ENCODE results near the gene RPS19. TPM values are rescaled to one million over a fixed set of nuclear protein-coding genes. Genes with fewer than 3 reads are reported as not detected.

RPS19 gene
- total RNA-seq, 1 donor from 2014 or later: 2,943 TPM

- intact Hi-C loops (cut with micrococcal nuclease): no loop called here
- DNase-seq (ENCODE audit: low spot score): no peak
- peaks cover 3% of the 10 kb centered on the region for H3K27me3 Mint-ChIP-seq (ENCODE audit: low read depth)
- H3K36me3 Mint-ChIP-seq (ENCODE audit: low read depth): no peaks in the 10 kb centered on the region
- no peaks in the 10 kb centered on the region for H3K9me3 Mint-ChIP-seq
- H3K4me1 Mint-ChIP-seq (ENCODE audit: low read depth): no peaks in the 10 kb centered on the region
- no peak overlapping the region for H3K27ac Mint-ChIP-seq
- no peak overlapping the region for H3K4me3 Mint-ChIP-seq (ENCODE audit: low read depth)
Measured at GRCh38 chr19:41845051-41845590, 14.9 kb upstream of the RPS19 start.

GRCh38 chr19:41847351-41848105 lies 12.5 kb upstream of the RPS19 start:
- Mint-ChIP-seq H3K36me3 (ENCODE audit: low read depth) (no peaks in the 10 kb centered on the region), H3K27ac (no peak overlapping the region), H3K9me3 (no peaks in the 10 kb centered on the region), H3K27me3 (ENCODE audit: low read depth) (peaks cover 13% of the 10 kb centered on the region), H3K4me1 (ENCODE audit: low read depth) (no peaks in the 10 kb centered on the region), H3K4me3 (ENCODE audit: low read depth) (no peak overlapping the region)
- intact Hi-C loops (cut with micrococcal nuclease): no loop called here
- no peak for DNase-seq (ENCODE audit: low spot score)

GRCh38 chr19:41848666-41849065 lies 11.4 kb upstream of the RPS19 start:
- DNase-seq (ENCODE audit: low spot score): no peak
- no peaks in the 10 kb centered on the region for H3K9me3 Mint-ChIP-seq
- no peak overlapping the region for H3K4me3 Mint-ChIP-seq (ENCODE audit: low read depth)
- intact Hi-C loops (cut with micrococcal nuclease): no loop called here
- H3K27me3 Mint-ChIP-seq (ENCODE audit: low read depth): peaks cover 18% of the 10 kb centered on the region
- H3K36me3 Mint-ChIP-seq (ENCODE audit: low read depth): no peaks in the 10 kb centered on the region
- no peaks in the 10 kb centered on the region for H3K4me1 Mint-ChIP-seq (ENCODE audit: low read depth)
- H3K27ac Mint-ChIP-seq: no peak overlapping the region

- Mint-ChIP-seq H3K27me3 (ENCODE audit: low read depth) (peaks cover 19% of the 10 kb centered on the region), H3K4me1 (ENCODE audit: low read depth) (no peaks in the 10 kb centered on the region), H3K27ac (no peak overlapping the region), H3K9me3 (no peaks in the 10 kb centered on the region), H3K4me3 (ENCODE audit: low read depth) (no peak overlapping the region), H3K36me3 (ENCODE audit: low read depth) (no peaks in the 10 kb centered on the region)
- intact Hi-C loops (cut with micrococcal nuclease): no loop called here
- DNase-seq (ENCODE audit: low spot score): no peak
Measured at GRCh38 chr19:41849067-41849466, 11.0 kb upstream of the RPS19 start.

- Mint-ChIP-seq H3K27me3 (ENCODE audit: low read depth) (peaks cover 29% of the 10 kb centered on the region), H3K4me1 (ENCODE audit: low read depth) (no peaks in the 10 kb centered on the region), H3K4me3 (ENCODE audit: low read depth) (no peak overlapping the region), H3K9me3 (no peaks in the 10 kb centered on the region), H3K36me3 (ENCODE audit: low read depth) (no peaks in the 10 kb centered on the region), H3K27ac (no peak overlapping the region)
- intact Hi-C loops (cut with micrococcal nuclease): no loop called here
- DNase-seq (ENCODE audit: low spot score): no peak
Measured at GRCh38 chr19:41850381-41850780, 9.7 kb upstream of the RPS19 start.

- Mint-ChIP-seq H3K27ac (no peak overlapping the region), H3K4me1 (ENCODE audit: low read depth) (no peaks in the 10 kb centered on the region), H3K27me3 (ENCODE audit: low read depth) (peaks cover 29% of the 10 kb centered on the region), H3K4me3 (ENCODE audit: low read depth) (no peak overlapping the region), H3K36me3 (ENCODE audit: low read depth) (no peaks in the 10 kb centered on the region), H3K9me3 (no peaks in the 10 kb centered on the region)
- DNase-seq (ENCODE audit: low spot score): no peak
- intact Hi-C loops (cut with micrococcal nuclease): no loop called here
Measured at GRCh38 chr19:41851456-41851855, 8.6 kb upstream of the RPS19 start.

GRCh38 chr19:41853344-41853743 lies 6.7 kb upstream of the RPS19 start:
- no peak overlapping the region for H3K4me3 Mint-ChIP-seq (ENCODE audit: low read depth)

GRCh38 chr19:41853768-41854167 lies 6.3 kb upstream of the RPS19 start:
- Mint-ChIP-seq H3K27me3 (ENCODE audit: low read depth) (peaks cover 29% of the 10 kb centered on the region), H3K9me3 (no peaks in the 10 kb centered on the region), H3K4me1 (ENCODE audit: low read depth) (no peaks in the 10 kb centered on the region), H3K36me3 (ENCODE audit: low read depth) (no peaks in the 10 kb centered on the region), H3K4me3 (ENCODE audit: low read depth) (no peak overlapping the region), H3K27ac (no peak overlapping the region)
- intact Hi-C loops (cut with micrococcal nuclease): no loop called here
- no peak for DNase-seq (ENCODE audit: low spot score)

More at GRCh38 chr19:41853344-41853743, 6.7 kb upstream of the RPS19 start:
- Mint-ChIP-seq H3K36me3 (ENCODE audit: low read depth) (no peaks in the 10 kb centered on the region), H3K27ac (no peak overlapping the region), H3K4me1 (ENCODE audit: low read depth) (no peaks in the 10 kb centered on the region), H3K27me3 (ENCODE audit: low read depth) (peaks cover 29% of the 10 kb centered on the region), H3K9me3 (no peaks in the 10 kb centered on the region)
- no peak for DNase-seq (ENCODE audit: low spot score)
- intact Hi-C loops (cut with micrococcal nuclease): no loop called here

- H3K9me3 Mint-ChIP-seq: no peaks in the 10 kb centered on the region
- peak overlapping the region; percentile 94 for H3K4me3 Mint-ChIP-seq (ENCODE audit: low read depth)
- intact Hi-C loops (cut with micrococcal nuclease): loop anchor here (1.0 to 5.0 kb wide), 3 partner anchors 86 to 768 kb away; partner anchors contain the start of gene RABAC1
- H3K36me3 Mint-ChIP-seq (ENCODE audit: low read depth): peaks cover 38% of the 10 kb centered on the region
- H3K27ac Mint-ChIP-seq: no peak overlapping the region
- no peak for DNase-seq (ENCODE audit: low spot score)
- peaks cover 11% of the 10 kb centered on the region for H3K27me3 Mint-ChIP-seq (ENCODE audit: low read depth)
- peaks cover 29% of the 10 kb centered on the region for H3K4me1 Mint-ChIP-seq (ENCODE audit: low read depth)
Measured at GRCh38 chr19:41859213-41859617, 840 bp upstream of the RPS19 start.

- H3K4me3 Mint-ChIP-seq (ENCODE audit: low read depth): peak overlapping the region; percentile 94
- no peak for DNase-seq (ENCODE audit: low spot score)
- H3K36me3 Mint-ChIP-seq (ENCODE audit: low read depth): peaks cover 51% of the 10 kb centered on the region
- H3K4me1 Mint-ChIP-seq (ENCODE audit: low read depth): peaks cover 39% of the 10 kb centered on the region
- H3K27me3 Mint-ChIP-seq (ENCODE audit: low read depth): no peaks in the 10 kb centered on the region
- H3K27ac Mint-ChIP-seq: peak overlapping the region; percentile 86
- no peaks in the 10 kb centered on the region for H3K9me3 Mint-ChIP-seq
- intact Hi-C loops (cut with micrococcal nuclease): loop anchor here (1.0 to 5.0 kb wide), 3 partner anchors 11 to 537 kb away; no protein-coding TSS in a partner anchor
Measured at GRCh38 chr19:41860419-41861115, 512 bp downstream of the RPS19 start.

- Mint-ChIP-seq H3K9me3 (no peaks in the 10 kb centered on the region), H3K27ac (peak overlapping the region; percentile 86), H3K4me3 (ENCODE audit: low read depth) (peak overlapping the region; percentile 94), H3K27me3 (ENCODE audit: low read depth) (no peaks in the 10 kb centered on the region), H3K4me1 (ENCODE audit: low read depth) (peaks cover 42% of the 10 kb centered on the region), H3K36me3 (ENCODE audit: low read depth) (peaks cover 56% of the 10 kb centered on the region)
- intact Hi-C loops (cut with micrococcal nuclease): loop anchor here (5.0 kb wide), 1 partner anchor 536 kb away; no protein-coding TSS in a partner anchor
- no peak for DNase-seq (ENCODE audit: low spot score)
Measured at GRCh38 chr19:41861116-41861768, 1.2 kb downstream of the RPS19 start.

GRCh38 chr19:41861846-41862245 lies 1.8 kb downstream of the RPS19 start:
- Mint-ChIP-seq H3K4me3 (ENCODE audit: low read depth) (peak overlapping the region; percentile 94), H3K4me1 (ENCODE audit: low read depth) (peaks cover 44% of the 10 kb centered on the region), H3K27ac (peak overlapping the region; percentile 86), H3K27me3 (ENCODE audit: low read depth) (no peaks in the 10 kb centered on the region), H3K36me3 (ENCODE audit: low read depth) (peaks cover 59% of the 10 kb centered on the region), H3K9me3 (no peaks in the 10 kb centered on the region)
- intact Hi-C loops (cut with micrococcal nuclease): loop anchor here (5.0 kb wide), 1 partner anchor 535 kb away; no protein-coding TSS in a partner anchor
- DNase-seq (ENCODE audit: low spot score): no peak

All from activated T-helper 2 cell treated with anti-CD3 and anti-CD28 coated beads, Interferon-gamma antibody, Interleukin-2, Interleukin-4, amounts not matched to agents 10 μg/mL and 5 μg/mL and 100 μg/mL, durations not matched to agents 14 hours and 24 hours and 36 hours (primary cell).